Astrocyte of the cerebellum (primary cell): ENCODE results near the gene SALL3.

ENCODE experiments used
- DNase-seq: peaks from one replicate; pipeline ENCODE4 v3.0.0-alpha.2; 2011; ENCODE audit warnings: low read depth
- H3K4me3 ChIP-seq: 2 replicates; pipeline ENCODE4 v1.5.1; 2011; ENCODE audit warnings: mild to moderate bottlenecking, low read depth, low read length, moderate library complexity
- CTCF ChIP-seq: IDR thresholded peaks from 2 replicates; pipeline ENCODE4 v1.5.1; 2012; ENCODE audit warnings: low read length, low read depth, moderate library complexity, mild to moderate bottlenecking; ENCODE audit errors: missing control alignments
- in situ Hi-C: cut with HindIII; loops from 2 replicates; pipeline ENCODE4 v1.10.0; 2017; ENCODE audit warnings: low sequenced_read_pairs

SALL3 gene

GRCh38 chr18:78948707-78949106 lies 30.9 kb upstream of the SALL3 start:
- no peak for TF ChIP-seq CTCF
- no peak for DNase-seq
- H3K4me3 ChIP-seq: no peak overlapping the region
- in situ Hi-C loops: no loop called here

DNA sequence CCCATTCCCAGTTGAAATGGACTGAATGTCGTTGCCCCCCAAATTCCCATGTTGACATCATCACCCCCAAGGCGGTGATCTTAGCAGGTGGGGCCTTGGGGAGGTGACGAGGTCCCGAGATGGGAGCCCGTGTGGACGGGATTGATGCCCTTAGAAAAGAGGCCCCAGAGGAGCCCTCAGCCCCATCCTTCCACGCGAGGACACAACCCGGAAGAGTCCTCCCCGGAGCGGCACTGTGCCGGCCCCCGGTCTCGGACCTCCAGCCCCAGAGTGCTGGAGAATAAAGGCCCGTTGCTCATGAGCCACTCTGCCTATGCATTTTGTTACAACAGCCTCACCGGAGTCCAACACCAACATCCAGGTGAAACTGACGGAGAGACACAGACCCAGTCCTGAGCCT lies 30.4 kb upstream of the SALL3 start:
- no peak for TF ChIP-seq CTCF
- no peak overlapping the region for H3K4me3 ChIP-seq
- DNase-seq: no peak
- in situ Hi-C loops: no loop called here

DNA sequence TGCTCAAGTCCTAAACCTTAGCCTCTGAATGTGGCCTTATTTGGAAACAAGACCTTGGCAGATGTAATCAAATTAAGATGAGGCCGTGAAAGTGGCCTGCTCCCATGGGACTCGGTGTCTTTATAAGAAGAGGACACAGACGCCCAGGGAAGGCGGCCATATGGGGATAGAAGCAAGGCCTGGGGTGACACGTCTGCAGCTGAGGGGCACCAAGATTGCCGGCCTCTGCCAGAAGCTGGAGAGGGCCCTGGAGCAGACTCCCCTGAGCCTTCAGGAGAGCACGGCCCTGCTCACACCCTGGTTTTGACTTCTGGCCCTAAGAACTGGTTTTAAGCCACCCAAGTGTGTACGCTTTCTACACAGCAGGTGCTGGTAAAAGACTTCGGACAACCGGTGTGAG lies 29.2 kb upstream of the SALL3 start:
- in situ Hi-C loops: no loop called here
- DNase-seq: no peak
- TF ChIP-seq CTCF: no peak
- no peak overlapping the region for H3K4me3 ChIP-seq

GRCh38 chr18:78953566-78953965 lies 26.1 kb upstream of the SALL3 start:
- no peak for TF ChIP-seq CTCF
- DNase-seq: no peak
- in situ Hi-C loops: no loop called here
- no peak overlapping the region for H3K4me3 ChIP-seq

- no peak for TF ChIP-seq CTCF
- in situ Hi-C loops: no loop called here
- no peak for DNase-seq
- no peak overlapping the region for H3K4me3 ChIP-seq
These were observed 24.6 kb upstream of the SALL3 start for GRCh38 chr18:78955051-78955450.

- in situ Hi-C loops: no loop called here
- H3K4me3 ChIP-seq: no peak overlapping the region
- no peak for TF ChIP-seq CTCF
- DNase-seq: no peak
These were observed 22.5 kb upstream of the SALL3 start for GRCh38 chr18:78957140-78957539.

- in situ Hi-C loops: no loop called here
- DNase-seq: no peak
- no peak for TF ChIP-seq CTCF
- no peak overlapping the region for H3K4me3 ChIP-seq
These were observed 18.9 kb upstream of the SALL3 start for GRCh38 chr18:78960709-78961108.
